Motor neuron (in vitro differentiated cells): ENCODE measurements around the gene ST8SIA2. TPM values are rescaled to one million over a fixed set of nuclear protein-coding genes. Genes with fewer than 3 reads are reported as not detected.

ENCODE experiments used
- ATAC-seq, 8 experiments: fragments of 200-7000 bp; cut with Tn5 transposase; replicated peaks in 6 of 8; 2 replicates each; pipeline ENCODE4 v1.8.0; 2021; ENCODE audit warnings: mild to moderate bottlenecking in 8 of 8, moderate library complexity in 8 of 8
- H3K27ac ChIP-seq, 2 donors: fragments of 250-450 bp; sonication (Bioruptor Pico); 2 replicates each; pipeline ENCODE4 v1.9.0; 2021; ENCODE audit warnings: antibody characterized with exemption in 2 of 2, mild to moderate bottlenecking in 2 of 2, moderate library complexity in 1 of 2
- H3K4me1 ChIP-seq, 2 donors: fragments of 250-450 bp; sonication (Bioruptor Pico); replicated peaks in 1 of 2; 2 replicates each; pipeline ENCODE4 v1.6.1; 2021; ENCODE audit warnings: antibody characterized with exemption in 2 of 2, mild to moderate bottlenecking in 2 of 2, moderate library complexity in 1 of 2
- H3K4me3 ChIP-seq, 5 donors: fragments of 250-450 bp; sonication (Bioruptor Pico); 2 replicates each; pipeline ENCODE4 v1.9.0; 2021; ENCODE audit warnings: antibody characterized with exemption in 5 of 5, mild to moderate bottlenecking in 5 of 5, moderate library complexity in 4 of 5
- WGBS, 10 experiments: fragments of 450-650 bp; shearing (Covaris generic); methylation state at CpG; one replicate each; pipeline ENCODE4 v1.0.0; 2022; 5-methylcytosine and 5-hydroxymethylcytosine counted together
- in situ Hi-C, 9 experiments: fragments of 400-800 bp; cut with MboI; loops; one replicate each; pipeline ENCODE4 v1.15.0; 2021; ENCODE audit warnings: low sequenced_read_pairs in 9 of 9, low pct_unique_long_range_greater_than_20kb in 2 of 9; ENCODE audit not compliant: unreplicated experiment in 9 of 9
- total RNA-seq, 8 experiments: library from RNA; unstranded; fragments of 300-600 nt; gene quantifications; 2 replicates each; pipeline versions ENCODE4 v1.2.3 to v1.2.4, GENCODE V29; 2022

ST8SIA2 gene
- total RNA-seq, 8 experiments from 2014 or later: 0.18 to 20.7 (median 16.1) TPM

DNA sequence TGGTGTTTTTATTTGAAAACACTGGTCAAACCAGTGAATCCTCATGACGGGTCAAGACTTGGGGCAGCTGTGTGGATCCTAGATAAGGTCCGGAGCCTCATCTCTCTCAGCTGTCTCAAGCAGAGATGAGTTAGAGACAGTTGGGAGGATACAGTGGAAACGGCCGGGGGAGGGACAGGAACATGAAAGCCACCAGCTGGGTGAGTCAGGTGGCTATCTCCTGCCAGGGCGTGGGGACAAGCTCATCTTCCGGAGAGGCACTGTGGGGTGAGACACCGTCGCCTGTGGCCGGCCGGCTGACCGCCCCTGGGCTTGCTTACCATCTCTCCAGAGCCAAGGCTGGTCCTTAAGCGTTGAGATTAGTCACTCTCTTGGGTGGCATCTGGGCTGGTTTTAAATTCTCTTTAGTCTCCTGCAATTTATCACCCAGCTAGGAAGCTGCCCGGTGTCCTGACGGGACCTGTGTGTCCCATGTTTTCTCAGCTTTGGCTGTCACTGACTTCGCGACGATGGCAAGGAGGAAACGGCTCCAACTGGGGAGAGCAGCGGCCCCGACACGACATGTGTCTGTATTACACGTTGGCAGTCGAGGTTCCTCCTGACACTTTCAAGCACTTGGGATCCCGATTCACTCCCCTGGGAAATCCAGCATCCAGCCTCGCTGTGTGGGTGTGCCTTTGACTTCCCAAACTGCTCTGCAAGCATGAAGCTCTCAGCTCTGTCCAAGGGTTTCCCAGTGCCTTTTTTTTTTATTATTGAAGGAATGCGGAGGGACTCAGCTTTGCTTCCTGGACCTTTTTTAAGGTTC, 7.5 kb downstream of the ST8SIA2 start:
- no peak overlapping the region for H3K27ac ChIP-seq
- no peak for ATAC-seq
- H3K4me3 ChIP-seq: no peak overlapping the region
- 23 to 100% (median 81%) methylated on average over 1 to 19 of the region's 26 CpGs; no CpG with 5 or more reads in 2 of the 10 experiments for WGBS, 10 experiments
- in situ Hi-C loops: loop anchor here in 2 of 9 experiments (25.0 kb wide), 2 partner anchors 311 to 314 kb away; no protein-coding TSS in a partner anchor
- H3K4me1 ChIP-seq: peaks cover under 1 to 1% of the 10 kb centered on the region in 2 donors

DNA sequence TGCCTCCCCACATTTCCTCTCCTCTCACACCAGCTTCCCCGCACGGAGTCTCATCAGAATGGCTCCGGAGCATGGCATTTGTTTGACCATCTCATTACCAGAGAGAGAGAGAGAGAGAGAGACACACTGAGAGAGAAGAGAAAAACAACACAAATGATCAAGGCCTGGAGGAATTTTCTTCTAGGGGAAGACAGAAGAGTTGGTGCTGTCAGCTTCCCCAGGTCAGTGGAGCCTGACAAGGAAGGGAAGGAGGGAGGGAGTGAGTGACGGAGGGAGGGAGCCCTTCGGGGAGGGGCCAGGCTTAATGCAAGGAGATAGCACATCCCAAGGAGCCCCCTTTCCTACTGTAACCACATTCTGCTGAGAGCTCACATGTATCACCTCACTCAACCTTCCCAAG, 9.1 kb downstream of the ST8SIA2 start:
- Histone ChIP-seq H3K4me1 (peaks cover 0 to 3% of the 10 kb centered on the region in 2 donors), H3K27ac (no peak overlapping the region), H3K4me3 (no peak overlapping the region)
- no peak for ATAC-seq
- in situ Hi-C loops: loop anchor here in 2 of 9 experiments (25.0 kb wide), 2 partner anchors 310 to 315 kb away; no protein-coding TSS in a partner anchor
- WGBS, 10 experiments: 69 to 100% (median 100%) methylated on average over 1 to 3 of the region's 5 CpGs; no CpG with 5 or more reads in 5 of the 10 experiments

DNA sequence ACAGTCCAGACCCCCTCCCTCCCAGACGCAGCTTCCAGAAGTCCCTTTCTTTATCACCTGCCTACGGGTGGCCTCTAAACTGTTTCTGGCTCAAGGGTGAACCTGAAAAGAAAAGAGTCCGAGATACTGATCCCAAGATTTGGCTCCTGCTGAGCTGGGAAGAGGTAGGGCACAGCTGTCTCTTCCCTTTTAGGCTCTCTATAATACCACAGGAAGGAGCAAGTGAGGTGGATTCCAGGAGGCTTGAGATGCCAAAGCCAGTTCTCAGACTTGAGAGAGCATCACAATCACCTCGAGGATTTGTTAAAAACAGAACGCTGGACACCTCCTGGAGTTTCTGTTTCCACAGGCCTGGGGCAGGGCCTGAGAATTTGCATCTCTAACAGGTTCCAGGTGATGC, 12.3 kb downstream of the ST8SIA2 start:
- Histone ChIP-seq H3K4me1 (peaks cover 0 to 3% of the 10 kb centered on the region in 2 donors), H3K27ac (no peak overlapping the region), H3K4me3 (no peak overlapping the region)
- no peak for ATAC-seq
- WGBS, 10 experiments: 28 to 100% (median 83%) methylated on average over 1 to 5 of the region's 5 CpGs; no CpG with 5 or more reads in 1 of the 10 experiments
- in situ Hi-C loops: loop anchor here in 2 of 9 experiments (25.0 kb wide), 2 partner anchors 306 to 319 kb away; no protein-coding TSS in a partner anchor

GRCh38 chr15:92407321-92407720, 13.6 kb downstream of the ST8SIA2 start:
- in situ Hi-C loops: loop anchor here in 2 of 9 experiments (25.0 kb wide), 2 partner anchors 305 to 320 kb away; no protein-coding TSS in a partner anchor
- no peak overlapping the region for H3K27ac ChIP-seq
- no peak overlapping the region for H3K4me3 ChIP-seq
- 44 to 100% (median 72%) methylated on average over 1 to 6 of the region's 6 CpGs; no CpG with 5 or more reads in 1 of the 10 experiments for WGBS, 10 experiments
- peaks cover 0 to 3% of the 10 kb centered on the region in 2 donors for H3K4me1 ChIP-seq
- no peak for ATAC-seq

- no peak for ATAC-seq
- Histone ChIP-seq H3K4me1 (peaks cover 0 to 3% of the 10 kb centered on the region in 2 donors), H3K4me3 (no peak overlapping the region), H3K27ac (no peak overlapping the region)
- 21 to 100% (median 74%) methylated on average over 1 to 5 of the region's 5 CpGs; no CpG with 5 or more reads in 1 of the 10 experiments for WGBS, 10 experiments
- in situ Hi-C loops: loop anchor here in 2 of 9 experiments (25.0 kb wide), 2 partner anchors 304 to 321 kb away; no protein-coding TSS in a partner anchor
These were observed 14.2 kb downstream of the ST8SIA2 start for GRCh38 chr15:92407916-92408315.

- 40 to 100% (median 100%) methylated on average over 1 to 5 of the region's 5 CpGs; no CpG with 5 or more reads in 3 of the 10 experiments for WGBS, 10 experiments
- no peak overlapping the region for H3K27ac ChIP-seq
- in situ Hi-C loops: loop anchor here in 2 of 9 experiments (25.0 kb wide), 2 partner anchors 303 to 322 kb away; no protein-coding TSS in a partner anchor
- ATAC-seq: no peak
- H3K4me3 ChIP-seq: no peak overlapping the region
- peaks cover 0 to 10% of the 10 kb centered on the region in 2 donors for H3K4me1 ChIP-seq
These were observed 15.3 kb downstream of the ST8SIA2 start for GRCh38 chr15:92409006-92409405.

GRCh38 chr15:92409521-92409920, 15.8 kb downstream of the ST8SIA2 start:
- 32 to 100% (median 83%) methylated on average over 1 to 7 of the region's 8 CpGs for WGBS, 10 experiments
- in situ Hi-C loops: loop anchor here in 2 of 9 experiments (25.0 kb wide), 2 partner anchors 303 to 322 kb away; no protein-coding TSS in a partner anchor
- H3K4me1 ChIP-seq: peaks cover 0 to 10% of the 10 kb centered on the region in 2 donors
- no peak overlapping the region for H3K4me3 ChIP-seq
- H3K27ac ChIP-seq: no peak overlapping the region
- ATAC-seq: no peak

GRCh38 chr15:92410537-92410936, 16.9 kb downstream of the ST8SIA2 start:
- H3K27ac ChIP-seq: no peak overlapping the region
- no peak for ATAC-seq
- in situ Hi-C loops: loop anchor here in 2 of 9 experiments (25.0 kb wide), 2 partner anchors 302 to 323 kb away; no protein-coding TSS in a partner anchor
- H3K4me1 ChIP-seq: peaks cover 0 to 10% of the 10 kb centered on the region in 2 donors
- WGBS, 10 experiments: 65 to 100% (median 97%) methylated on average over 1 to 6 of the region's 6 CpGs; no CpG with 5 or more reads in 3 of the 10 experiments
- no peak overlapping the region for H3K4me3 ChIP-seq

GRCh38 chr15:92411256-92411655, 17.6 kb downstream of the ST8SIA2 start:
- WGBS, 10 experiments: 38 to 100% (median 96%) methylated on average over 1 to 5 of the region's 5 CpGs; no CpG with 5 or more reads in 5 of the 10 experiments
- ATAC-seq: no peak
- in situ Hi-C loops: loop anchor here in 2 of 9 experiments (25.0 kb wide), 2 partner anchors 301 to 324 kb away; no protein-coding TSS in a partner anchor
- Histone ChIP-seq H3K27ac (no peak overlapping the region), H3K4me1 (peaks cover 0 to 10% of the 10 kb centered on the region in 2 donors), H3K4me3 (no peak overlapping the region)

DNA sequence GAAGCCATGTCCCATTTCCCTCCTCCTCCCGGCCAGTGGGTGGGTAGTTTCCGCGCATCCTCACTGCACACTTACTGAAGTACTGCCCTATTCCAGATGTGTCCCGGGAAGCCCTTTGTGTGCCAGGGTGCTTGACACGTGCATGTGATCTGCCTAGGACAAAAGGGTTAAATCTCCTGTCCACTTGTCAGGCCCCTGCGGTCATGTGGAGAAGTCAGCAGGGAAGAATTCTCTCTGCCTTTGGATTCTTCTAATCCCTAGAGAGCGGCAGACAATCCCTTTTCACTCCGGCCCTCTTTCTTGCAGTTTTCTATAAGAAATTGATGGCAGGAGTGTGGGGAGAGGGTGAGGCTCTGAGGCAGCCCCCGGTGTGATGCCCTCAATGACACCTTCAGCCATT, 19.8 kb downstream of the ST8SIA2 start:
- WGBS, 10 experiments: 0 to 67% (median 42%) methylated on average over 1 to 6 of the region's 9 CpGs; no CpG with 5 or more reads in 3 of the 10 experiments
- in situ Hi-C loops: loop anchor here in 2 of 9 experiments (25.0 kb wide), 2 partner anchors 299 to 326 kb away; no protein-coding TSS in a partner anchor
- H3K4me1 ChIP-seq: peaks cover 0 to 8% of the 10 kb centered on the region in 2 donors
- H3K4me3 ChIP-seq: no peak overlapping the region
- no peak overlapping the region for H3K27ac ChIP-seq
- ATAC-seq: peak in 4 of 8 experiments; percentile 23 to 73 (median 51)

DNA sequence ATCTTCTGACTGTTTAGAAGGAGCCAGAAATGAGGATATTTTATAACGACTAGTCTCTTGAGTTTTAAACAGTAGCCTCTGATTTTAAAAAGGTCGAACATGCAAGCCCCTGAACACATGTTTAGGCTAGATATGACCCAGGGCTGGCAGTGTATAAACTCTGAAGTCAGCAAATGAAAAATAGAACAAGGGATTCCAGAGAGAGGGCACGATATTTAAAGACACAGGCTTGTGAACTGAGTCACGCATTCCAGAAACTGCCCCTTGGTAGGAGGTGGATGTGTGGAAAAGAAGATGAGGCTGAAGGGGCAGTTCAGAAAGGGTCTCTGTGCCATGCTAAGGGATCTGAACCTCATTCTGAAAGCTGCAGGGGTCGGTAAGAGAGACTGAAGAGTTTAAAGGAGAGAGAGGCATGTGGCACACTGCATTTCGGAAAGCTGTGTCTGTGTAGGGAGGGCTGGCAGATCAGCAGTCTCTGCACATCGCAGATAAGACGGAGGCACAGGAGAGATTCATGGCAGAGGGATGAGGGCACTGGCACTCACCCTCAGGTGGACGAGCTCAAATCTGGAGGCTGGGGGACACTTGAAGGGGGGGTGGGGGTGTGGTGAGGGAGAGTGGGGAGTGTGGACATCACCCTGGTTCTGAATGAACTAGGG, 22.1 kb downstream of the ST8SIA2 start:
- Histone ChIP-seq H3K27ac (no peak overlapping the region), H3K4me3 (no peak overlapping the region), H3K4me1 (peaks cover 0 to 8% of the 10 kb centered on the region in 2 donors)
- in situ Hi-C loops: loop anchor here in 2 of 9 experiments (25.0 kb wide), 2 partner anchors 297 to 328 kb away; no protein-coding TSS in a partner anchor
- 27 to 100% (median 88%) methylated on average over 1 to 5 of the region's 9 CpGs; no CpG with 5 or more reads in 1 of the 10 experiments for WGBS, 10 experiments
- no peak for ATAC-seq

DNA sequence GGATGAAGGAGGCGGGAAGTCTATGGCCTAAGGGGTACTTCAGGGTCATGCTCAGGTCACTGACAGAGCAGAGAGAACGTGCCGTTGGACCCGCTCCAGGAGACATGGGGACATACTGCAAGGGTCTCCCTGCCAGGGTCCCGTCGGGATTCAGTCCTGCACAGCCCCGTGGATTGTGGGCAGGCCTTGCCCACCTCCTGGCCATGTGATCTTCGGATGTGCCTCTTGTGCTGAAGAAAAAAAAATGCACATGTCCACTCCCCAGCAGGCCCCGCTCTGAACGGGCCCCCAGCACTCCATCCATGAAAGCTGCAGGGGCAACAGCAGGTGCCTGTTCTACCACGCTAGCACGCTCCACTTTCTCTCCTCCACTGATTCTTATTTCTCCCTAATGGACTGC, 22.9 kb downstream of the ST8SIA2 start:
- Histone ChIP-seq H3K4me3 (no peak overlapping the region), H3K4me1 (peaks cover 0 to 8% of the 10 kb centered on the region in 2 donors), H3K27ac (no peak overlapping the region)
- WGBS, 10 experiments: 83 to 100% (median 100%) methylated on average over 1 to 9 of the region's 12 CpGs; no CpG with 5 or more reads in 4 of the 10 experiments
- in situ Hi-C loops: loop anchor here in 2 of 9 experiments (25.0 kb wide), 2 partner anchors 296 to 329 kb away; no protein-coding TSS in a partner anchor
- no peak for ATAC-seq
